HEK293 (cell line): ENCODE data around the gene PMVK.

ENCODE experiments used
- CTCF ChIA-PET: fragments of 350-600 bp; formaldehyde crosslinking; extraction: SDS; loops from one replicate; lab custom pipeline; 2021; ENCODE audit warnings: antibody characterized with exemption; lab: Yijun Ruan, JAX
- POLR2A ChIA-PET: fragments of 300-600 bp; formaldehyde crosslinking; extraction: SDS; loops from one replicate; lab custom pipeline; 2020; ENCODE audit warnings: antibody characterized with exemption, inconsistent platforms; lab: Yijun Ruan, JAX
- H3K27ac ChIP-seq: fragments of 200-500 bp; sonication (Bioruptor generic); 2 replicates; pipeline ENCODE4 v1.5.1; 2014; ENCODE audit warnings: low read depth, low read length, control low read depth, inconsistent platforms; ENCODE audit errors: extremely low read depth
- H3K36me3 ChIP-seq, 2 experiments: fragments of 200-500 bp in 1 of 2; sonication (Bioruptor generic) in 1 of 2; 1 replicate in 1 of 2; 2 replicates in 1 of 2; pipeline ENCODE4 v1.5.1; 2014 to 2017; ENCODE audit warnings: inconsistent platforms in 2 of 2, low read length in 2 of 2; ENCODE audit not compliant: control insufficient read depth in 2 of 2, insufficient read depth in 1 of 2
- H3K4me1 ChIP-seq: fragments of 200-500 bp; sonication (Bioruptor generic); 2 replicates; pipeline ENCODE4 v1.5.1; 2014; ENCODE audit warnings: mild to moderate bottlenecking, low read length, inconsistent platforms; ENCODE audit not compliant: control insufficient read depth, insufficient read depth
- H3K4me3 ChIP-seq: 2 replicates; pipeline ENCODE4 v1.5.1; 2011; ENCODE audit warnings: low read depth, mild to moderate bottlenecking, control low read depth, low read length, moderate library complexity
- H3K9me3 ChIP-seq: fragments of 200-500 bp; sonication (Bioruptor generic); 2 replicates; pipeline ENCODE4 v1.5.1; 2014; ENCODE audit warnings: low read depth, low read length, inconsistent platforms; ENCODE audit not compliant: control insufficient read depth, insufficient read depth
- SP2 ChIP-seq: fragments of 450-650 bp; formaldehyde crosslinking; IDR thresholded peaks from 2 replicates; pipeline ENCODE4 v1.5.1; 2016; ENCODE audit warnings: missing biosample characterization, missing genetic modification characterization
- SP7 ChIP-seq: fragments of 450-650 bp; formaldehyde crosslinking; IDR thresholded peaks from 2 replicates; pipeline ENCODE4 v1.5.1; 2016; ENCODE audit warnings: missing biosample characterization, missing genetic modification characterization
- TSHZ1 ChIP-seq: fragments of 450-650 bp; formaldehyde crosslinking; IDR thresholded peaks from 2 replicates; pipeline ENCODE4 v1.5.1; 2016; ENCODE audit warnings: missing biosample characterization, missing genetic modification characterization, borderline replicate concordance
- ZBTB26 ChIP-seq: fragments of 450-650 bp; formaldehyde crosslinking; optimal IDR thresholded peaks from 2 replicates; pipeline ENCODE3; 2016; ENCODE audit warnings: missing biosample characterization, mild to moderate bottlenecking, missing genetic modification characterization
- ZBTB6 ChIP-seq: fragments of 450-650 bp; formaldehyde crosslinking; IDR thresholded peaks from 2 replicates; pipeline ENCODE4 v1.5.1; 2017; ENCODE audit warnings: missing biosample characterization, missing genetic modification characterization
- ZFP37 ChIP-seq: fragments of 450-650 bp; formaldehyde crosslinking; IDR thresholded peaks from 2 replicates; pipeline ENCODE4 v1.5.1; 2016; ENCODE audit warnings: missing biosample characterization, missing genetic modification characterization
- ZNF174 ChIP-seq: fragments of 450-650 bp; formaldehyde crosslinking; IDR thresholded peaks from 2 replicates; pipeline ENCODE4 v1.5.0; 2017; ENCODE audit warnings: missing biosample characterization, mild to moderate bottlenecking, missing genetic modification characterization
- ZNF223 ChIP-seq: fragments of 450-650 bp; formaldehyde crosslinking; IDR thresholded peaks from 2 replicates; pipeline ENCODE4 v1.5.1; 2016; ENCODE audit warnings: missing biosample characterization, missing genetic modification characterization
- ZNF302 ChIP-seq: fragments of 450-650 bp; formaldehyde crosslinking; IDR thresholded peaks from 2 replicates; pipeline ENCODE4 v1.5.1; 2016; ENCODE audit warnings: missing biosample characterization, missing genetic modification characterization, low read depth
- ZNF398 ChIP-seq: fragments of 450-650 bp; formaldehyde crosslinking; IDR thresholded peaks from 2 replicates; pipeline ENCODE4 v1.5.1; 2017; ENCODE audit warnings: missing biosample characterization, missing genetic modification characterization
- ZNF404 ChIP-seq: fragments of 450-650 bp; formaldehyde crosslinking; IDR thresholded peaks from 2 replicates; pipeline ENCODE4 v1.5.1; 2017; ENCODE audit warnings: missing biosample characterization, missing genetic modification characterization
- ZNF548 ChIP-seq: fragments of 450-650 bp; formaldehyde crosslinking; IDR thresholded peaks from 2 replicates; pipeline ENCODE4 v1.5.1; 2016; ENCODE audit warnings: missing biosample characterization, missing genetic modification characterization
- ZNF596 ChIP-seq: fragments of 450-650 bp; IDR thresholded peaks from 2 replicates; pipeline ENCODE4 v1.5.0; 2018; ENCODE audit warnings: missing biosample characterization, mild to moderate bottlenecking, missing genetic modification characterization, moderate library complexity
- ZNF658 ChIP-seq: fragments of 450-650 bp; formaldehyde crosslinking; IDR thresholded peaks from 2 replicates; pipeline ENCODE4; 2016; ENCODE audit warnings: missing biosample characterization, missing genetic modification characterization
- ZNF660 ChIP-seq: fragments of 450-650 bp; IDR thresholded peaks from 2 replicates; pipeline ENCODE4 v1.5.1; 2018; ENCODE audit warnings: missing biosample characterization, mild to moderate bottlenecking, missing genetic modification characterization
- ZNF777 ChIP-seq: fragments of 450-650 bp; formaldehyde crosslinking; IDR thresholded peaks from 2 replicates; pipeline ENCODE4 v1.5.1; 2017; ENCODE audit warnings: missing biosample characterization, missing genetic modification characterization, borderline replicate concordance
- ZNF837 ChIP-seq: fragments of 450-650 bp; formaldehyde crosslinking; IDR thresholded peaks from 2 replicates; pipeline ENCODE4 v1.5.1; 2016; ENCODE audit warnings: missing biosample characterization, missing genetic modification characterization
- ZNF843 ChIP-seq: fragments of 450-650 bp; formaldehyde crosslinking; IDR thresholded peaks from 2 replicates; pipeline ENCODE4 v1.5.1; 2016; ENCODE audit warnings: missing biosample characterization, missing genetic modification characterization

Gene PMVK

GRCh38 chr1:154936555-154937084, at the start of gene PMVK (continued):
- TF ChIP-seq TSHZ1 (tag by site-specific recombination) (peak; percentile 54; the same call in 1 of the 2 replicates), ZNF843 (no peak; the same call in none of the 2 replicates), SP7 (tag by site-specific recombination) (peak; percentile 85), ZNF777 (peak; percentile 39; the same call in 1 of the 2 replicates), ZNF398 (peak; percentile 70), ZFP37 (tag by site-specific recombination) (peak; percentile 55; the same call in 1 of the 2 replicates), ZNF596 (tag by site-specific recombination) (no peak), ZNF174 (tag by site-specific recombination) (no peak), ZNF658 (tag by site-specific recombination) (no peak)
- TF ChIP-seq, all 188 proteins: peak for 67

GRCh38 chr1:154983776-154984466, 47.4 kb upstream of the PMVK start:
- POLR2A ChIA-PET, result interaction anchor here (0.7 to 3.3 kb wide), 17 partner anchors 9 to 326 kb away, joined by 3 to 66 read pairs (median 6); partner anchors contain the start of genes ADAM15, CKS1B, LENEP and PBXIP1
- peak overlapping the region; percentile 62 for H3K27ac ChIP-seq
- CTCF ChIA-PET, result interaction anchor here (0.6 to 3.6 kb wide), 7 partner anchors 10 to 1057 kb away, joined by 3 to 55 read pairs (median 4); partner anchors contain the start of genes CKS1B and LENEP
- H3K4me1 ChIP-seq, result no peaks in the 10 kb centered on the region
- H3K9me3 ChIP-seq, result no peaks in the 10 kb centered on the region
- TF ChIP-seq ZNF837 (tag by site-specific recombination) (no peak), SP2 (peak; percentile 30; the same call in 1 of the 2 replicates)
- TF ChIP-seq, all 188 proteins: peak for 1
- H3K36me3 ChIP-seq, result peaks cover 7 to 39% of the 10 kb centered on the region in 2 experiments; a peak in 2 of 3 replicates
- H3K4me3 ChIP-seq, result peak overlapping the region; percentile 70

GRCh38 chr1:154982897-154983648, 46.6 kb upstream of the PMVK start, which contains the start of gene FLAD1:
Gene FLAD1, plus strand, starts transcription at chr1:154983344. Its CDS starts 351 bp downstream, at chr1:154983695.
- CTCF ChIA-PET, result interaction anchor here (0.6 to 3.6 kb wide), 13 partner anchors 9 to 1338 kb away, joined by 3 to 55 read pairs (median 4); partner anchors contain the start of genes CKS1B, KRTCAP2, LENEP and PBXIP1
- H3K36me3 ChIP-seq, result peaks cover 7 to 37% of the 10 kb centered on the region in 2 experiments; a peak in 2 of 3 replicates
- POLR2A ChIA-PET, result interaction anchor here (0.5 to 3.3 kb wide), 20 partner anchors 10 to 325 kb away, joined by 3 to 66 read pairs (median 5); partner anchors contain the start of genes ADAM15, CKS1B, LENEP and PBXIP1
- no peaks in the 10 kb centered on the region for H3K9me3 ChIP-seq
- H3K4me3 ChIP-seq, result peak within 1 kb of the TSS; percentile 70
- H3K27ac ChIP-seq, result peak within 1 kb of the TSS; percentile 73
- no peaks in the 10 kb centered on the region for H3K4me1 ChIP-seq
- TF ChIP-seq ZNF302 (tag by site-specific recombination) (no peak), TSHZ1 (tag by site-specific recombination) (no peak), ZBTB26 (no peak), ZNF223 (tag by site-specific recombination) (no peak), ZBTB6 (no peak), ZNF660 (tag by site-specific recombination) (no peak; the same call in 1 of the 2 replicates), ZNF548 (tag by site-specific recombination) (no peak), ZNF404 (tag by site-specific recombination) (no peak)
